ENCODE results near the gene BDKRB2. TPM values are rescaled to one million over a fixed set of nuclear protein-coding genes. Genes with fewer than 3 reads are reported as not detected.
A peak's percentile ranks its signal among the peaks of the same experiment; 100 is the strongest.

The BDKRB2 gene
- total RNA-seq, 1 experiment from 2014 or later = 0.15 TPM

DNA sequence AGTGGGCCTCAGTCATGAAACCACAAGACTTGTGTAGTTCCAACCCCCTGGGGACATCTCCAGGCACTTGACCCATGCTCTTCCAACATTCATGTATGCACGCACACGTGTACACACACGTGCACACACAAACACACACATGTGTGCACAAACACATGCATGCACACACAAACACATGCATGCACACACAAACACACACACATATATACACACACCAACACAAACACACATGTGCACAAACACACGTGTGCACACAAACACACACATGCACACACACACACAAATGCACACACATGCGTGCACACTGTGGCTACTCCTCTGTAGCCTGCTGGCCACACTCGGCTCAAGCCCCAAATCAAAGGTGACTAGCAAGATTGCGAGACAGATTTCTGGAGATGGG, 22.8 kb downstream of the BDKRB2 start:
- H4K91ac ChIP-seq (ENCODE audit: insufficient read length, low read depth, low read length) = no peak overlapping the region
- H2BK12ac ChIP-seq (ENCODE audit: insufficient read length, low read depth, low read length) = no peak overlapping the region
- no peak for DNase-seq
- no peak overlapping the region for H4K8ac ChIP-seq (replicated peaks; ENCODE audit: insufficient read length, low read depth, low read length)
- H3K27me3 ChIP-seq (ENCODE audit: insufficient read depth, low read length) = no peaks in the 10 kb centered on the region
- H3K56ac ChIP-seq (ENCODE audit: insufficient read length, low read depth, low read length) = no peak overlapping the region
- no peak overlapping the region for H2BK120ac ChIP-seq (ENCODE audit: low read depth, low read length, poor library complexity, severe bottlenecking)
- H3K4me1 ChIP-seq (ENCODE audit: insufficient read depth, low read length) = no peaks in the 10 kb centered on the region
- no peak overlapping the region for H2AFZ ChIP-seq (ENCODE audit: low read length)
- no peaks in the 10 kb centered on the region for H4K20me1 ChIP-seq (ENCODE audit: control insufficient read depth, insufficient read depth, insufficient read length)
- no peak overlapping the region for H3K4me2 ChIP-seq (ENCODE audit: insufficient read depth, insufficient read length, low read length)
- peaks cover 0 to 9% (median 0%) of the 10 kb centered on the region in 3 experiments; a peak in 4 of 7 replicates for H3K36me3 Mint-ChIP-seq (ENCODE audit: insufficient read depth in 1 of 3, low read depth in 3 of 3)
- peaks cover 9 to 12% of the 10 kb centered on the region in 2 experiments for H3K9me3 Mint-ChIP-seq
- no peak overlapping the region for H3K4ac ChIP-seq (ENCODE audit: low read depth, low read length)
- WGBS (ENCODE audit: extremely low coverage, insufficient read length, low lambda C conversion rate) = no CpG with 5 or more reads among the region's 7 CpGs
- no peak overlapping the region for H4K5ac ChIP-seq (ENCODE audit: insufficient read length, low read depth, low read length)
- H3K27ac Mint-ChIP-seq = peak overlapping the region in 1 of 3 experiments; percentile 52; a peak in 1 of 7 replicates
- H3K79me1 ChIP-seq (ENCODE audit: insufficient read depth, low read depth, low read length, poor library complexity, severe bottlenecking) = no peaks in the 10 kb centered on the region
- H3K23me2 ChIP-seq (ENCODE audit: insufficient read length, low read depth, low read length, poor library complexity, severe bottlenecking) = no peaks in the 10 kb centered on the region
- H3K27ac ChIP-seq (ENCODE audit: insufficient read length, low read depth, low read length) = no peak overlapping the region
- H3K79me2 ChIP-seq (ENCODE audit: insufficient read depth, low read length) = no peaks in the 10 kb centered on the region
- TF ChIP-seq, protein P1, sequence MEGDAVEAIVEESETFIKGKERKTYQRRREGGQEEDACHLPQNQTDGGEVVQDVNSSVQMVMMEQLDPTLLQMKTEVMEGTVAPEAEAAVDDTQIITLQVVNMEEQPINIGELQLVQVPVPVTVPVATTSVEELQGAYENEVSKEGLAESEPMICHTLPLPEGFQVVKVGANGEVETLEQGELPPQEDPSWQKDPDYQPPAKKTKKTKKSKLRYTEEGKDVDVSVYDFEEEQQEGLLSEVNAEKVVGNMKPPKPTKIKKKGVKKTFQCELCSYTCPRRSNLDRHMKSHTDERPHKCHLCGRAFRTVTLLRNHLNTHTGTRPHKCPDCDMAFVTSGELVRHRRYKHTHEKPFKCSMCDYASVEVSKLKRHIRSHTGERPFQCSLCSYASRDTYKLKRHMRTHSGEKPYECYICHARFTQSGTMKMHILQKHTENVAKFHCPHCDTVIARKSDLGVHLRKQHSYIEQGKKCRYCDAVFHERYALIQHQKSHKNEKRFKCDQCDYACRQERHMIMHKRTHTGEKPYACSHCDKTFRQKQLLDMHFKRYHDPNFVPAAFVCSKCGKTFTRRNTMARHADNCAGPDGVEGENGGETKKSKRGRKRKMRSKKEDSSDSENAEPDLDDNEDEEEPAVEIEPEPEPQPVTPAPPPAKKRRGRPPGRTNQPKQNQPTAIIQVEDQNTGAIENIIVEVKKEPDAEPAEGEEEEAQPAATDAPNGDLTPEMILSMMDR (conservative IDR thresholded peaks at IDR 0.05) = no peak
- H3K9ac ChIP-seq (ENCODE audit: extremely low read depth, insufficient read length, low read length) = no peak overlapping the region
- H3K14ac ChIP-seq (ENCODE audit: insufficient read depth, low read length) = no peak overlapping the region
- H2BK20ac ChIP-seq (ENCODE audit: low read depth, low read length, poor library complexity, severe bottlenecking) = no peak overlapping the region
- no peak overlapping the region for H3T11ph ChIP-seq (ENCODE audit: low read length)
- H3K27me3 Mint-ChIP-seq (ENCODE audit: low read depth) = peaks cover 3% of the 10 kb centered on the region; the same call in 1 of the 2 replicates
- H3K4me1 Mint-ChIP-seq = peaks cover 6 to 10% of the 10 kb centered on the region in 2 experiments
- H3K23ac ChIP-seq (ENCODE audit: insufficient read length, low read depth, low read length) = no peak overlapping the region
- H2BK15ac ChIP-seq (ENCODE audit: low read depth, low read length) = no peak overlapping the region
- no peak overlapping the region for H3K18ac ChIP-seq (ENCODE audit: insufficient read length, low read depth, low read length)
- H2BK5ac ChIP-seq (ENCODE audit: insufficient read length, low read length) = no peak overlapping the region
- H2AK5ac ChIP-seq (ENCODE audit: insufficient read length, low read length) = no peak overlapping the region
- H3K9me3 ChIP-seq (ENCODE audit: control insufficient read depth, low read depth, low read length) = peaks cover 5% of the 10 kb centered on the region
- H3K4me3 Mint-ChIP-seq = no peak overlapping the region
